K562 (cell line): ENCODE data around the gene PCNX4. TPM values are rescaled to one million over a fixed set of nuclear protein-coding genes. Genes with fewer than 3 reads are reported as not detected.

Experiments
- CBFA2T2 ChIP-seq: fragments of 450-650 bp; conservative IDR thresholded peaks from 2 replicates; pipeline ENCODE4 v1.6.1; 2017; ENCODE audit warnings: mild to moderate bottlenecking
- CBX1 ChIP-seq: sonication (generic); IDR thresholded peaks from 2 replicates; pipeline ENCODE4 v1.6.1; 2016; ENCODE audit warnings: antibody characterized with exemption, low read depth, mild to moderate bottlenecking
- CCAR2 ChIP-seq: fragments of 200-400 bp; formaldehyde crosslinking; IDR thresholded peaks from 2 replicates; pipeline ENCODE4 v1.6.1; 2017; ENCODE audit warnings: mild to moderate bottlenecking, low read depth, low read length
- HLTF ChIP-seq: fragments of 450-650 bp; IDR thresholded peaks from 2 replicates; pipeline ENCODE4 v1.6.1; 2016
- HNRNPL ChIP-seq: fragments of 200-400 bp; formaldehyde crosslinking; IDR thresholded peaks from 2 replicates; pipeline ENCODE4 v1.6.1; 2017; ENCODE audit warnings: low read depth, mild to moderate bottlenecking, low read length
- HOXB6 ChIP-seq: fragments of 250-450 bp; sonication (Bioruptor Pico); IDR thresholded peaks from 2 replicates; pipeline ENCODE4 v1.5.1; 2022; ENCODE audit warnings: mild to moderate bottlenecking, borderline replicate concordance
- IRF1 ChIP-seq: sonication (generic); formaldehyde crosslinking; IDR thresholded peaks from 2 replicates; pipeline ENCODE4 v1.8.0; 2022; ENCODE audit warnings: missing genetic modification reagents, mild to moderate bottlenecking, borderline replicate concordance
- IRF9 ChIP-seq: fragments of 450-650 bp; IDR thresholded peaks from 2 replicates; pipeline ENCODE4 v1.6.1; 2016; ENCODE audit warnings: missing biosample characterization, missing genetic modification characterization
- KDM1A ChIP-seq, 2 experiments: fragments of 450-650 bp; IDR thresholded peaks; 2 replicates each; pipeline ENCODE4 v1.6.1; 2016; ENCODE audit warnings: mild to moderate bottlenecking in 2 of 2
- MEF2A ChIP-seq: IDR thresholded peaks from 2 replicates; pipeline ENCODE4 v1.6.1; 2011; ENCODE audit warnings: low read depth, mild to moderate bottlenecking, low read length, moderate library complexity; ENCODE audit not compliant: control insufficient read depth
- PHF20 ChIP-seq: fragments of 450-650 bp; IDR thresholded peaks from 2 replicates; pipeline ENCODE4 v1.6.1; 2018; ENCODE audit not compliant: partially characterized antibody
- RCOR1 ChIP-seq, 2 experiments: IDR thresholded peaks; 2 replicates each; pipeline ENCODE4 v1.6.1; 2012; ENCODE audit warnings: low read depth in 2 of 2, low read length in 2 of 2, borderline replicate concordance in 1 of 2, improper control_type of control experiment in 1 of 2
- SOX6 ChIP-seq: fragments of 450-650 bp; IDR thresholded peaks from 2 replicates; pipeline ENCODE4 v1.6.1; 2014; ENCODE audit warnings: mild to moderate bottlenecking
- TAL1 ChIP-seq: fragments of 450-650 bp; IDR thresholded peaks from 2 replicates; pipeline ENCODE4 v1.6.1; 2016; ENCODE audit warnings: mild to moderate bottlenecking
- ZBTB2 ChIP-seq: fragments of 450-650 bp; IDR thresholded peaks from 2 replicates; pipeline ENCODE4 v1.6.1; 2016; ENCODE audit warnings: antibody characterized with exemption
- polyA plus RNA-seq, 8 experiments: library from polyadenylated mRNA; depleted of rRNA in 4 of 8; stranded (reverse) in 5 of 8; unstranded in 3 of 8; fragments of >200 nt; fragmentation: Nextera tagmentation in 2 of 8; fragmentation: Illumina TruSeq in 1 of 8; extraction: Ambion mirVana in 2 of 8; extraction: Trizol in 1 of 8; gene quantifications; 2 replicates each; pipeline versions ENCODE4 v1.2.1 to v1.2.3, GENCODE V29; 2011 to 2014; ENCODE audit warnings: inconsistent platforms in 1 of 8, missing spikeins in 1 of 8
- total RNA-seq, 7 experiments: library from RNA; depleted of rRNA in 6 of 7; stranded (reverse); fragments of >200 nt in 6 of 7; fragmentation: Illumina TruSeq in 2 of 7; extraction: Trizol in 2 of 7; gene quantifications; 2 replicates each; pipeline versions ENCODE4 v1.2.1 to v1.2.3, GENCODE V29; 2011 to 2021; ENCODE audit warnings: low replicate concordance in 1 of 7

PCNX4 gene
- total and polyA plus RNA-seq, 9 of the 15 experiments (the other 6 are each of a cell fraction or from before 2014, with no cell fraction given), result 10.0 to 41.2 (median 22.4) TPM

GRCh38 chr14:60087668-60088067, 4.1 kb upstream of the PCNX4 start (continued):
- TF ChIP-seq IRF1 (CRISPR knock-in tag) (no peak), PHF20 (no peak), HOXB6 (no peak), HLTF (no peak), MEF2A (no peak), RCOR1 (IDR thresholded peaks at IDR 0.05; ENCODE audit: borderline replicate concordance in 1 of 2, low read depth in 2 of 2, low read length in 2 of 2) (0 out of 4 replicates have a peak, but pooled peaks of 1 of the 2 experiments have one; percentile 18), SOX6 (peak; percentile 62), CBFA2T2 (peak; percentile 62), CCAR2 (no peak), CBX1 (no peak), IRF9 (tag) (no peak), HNRNPL (no peak), KDM1A (IDR thresholded peaks at IDR 0.05) (peak; percentile 40 to 54; a peak in 2 of 4 replicates), ZBTB2 (no peak), TAL1 (peak; percentile 47; the same call in 1 of the 2 replicates)
